ENCODE results near the gene SENP1.

SENP1 gene

DNA sequence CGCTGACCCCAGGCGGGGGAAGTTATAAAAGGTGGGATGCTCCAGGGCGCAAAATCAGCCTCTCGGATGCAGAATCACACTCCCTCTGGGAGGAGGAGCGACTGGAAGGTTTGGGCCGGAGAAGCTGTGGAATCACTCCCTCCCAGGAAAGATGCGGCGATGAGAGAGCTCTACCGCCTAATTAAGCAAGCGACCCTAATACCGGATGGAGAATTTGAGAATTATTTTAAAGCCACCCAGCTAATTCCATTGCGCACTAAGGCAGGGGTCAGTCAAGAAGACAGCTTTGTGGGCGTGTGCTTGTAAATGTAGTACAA lies 103.5 kb downstream of the SENP1 start:
- in situ Hi-C loops (cut with MboI; ENCODE audit: low sequenced_read_pairs), result no loop called here

DNA sequence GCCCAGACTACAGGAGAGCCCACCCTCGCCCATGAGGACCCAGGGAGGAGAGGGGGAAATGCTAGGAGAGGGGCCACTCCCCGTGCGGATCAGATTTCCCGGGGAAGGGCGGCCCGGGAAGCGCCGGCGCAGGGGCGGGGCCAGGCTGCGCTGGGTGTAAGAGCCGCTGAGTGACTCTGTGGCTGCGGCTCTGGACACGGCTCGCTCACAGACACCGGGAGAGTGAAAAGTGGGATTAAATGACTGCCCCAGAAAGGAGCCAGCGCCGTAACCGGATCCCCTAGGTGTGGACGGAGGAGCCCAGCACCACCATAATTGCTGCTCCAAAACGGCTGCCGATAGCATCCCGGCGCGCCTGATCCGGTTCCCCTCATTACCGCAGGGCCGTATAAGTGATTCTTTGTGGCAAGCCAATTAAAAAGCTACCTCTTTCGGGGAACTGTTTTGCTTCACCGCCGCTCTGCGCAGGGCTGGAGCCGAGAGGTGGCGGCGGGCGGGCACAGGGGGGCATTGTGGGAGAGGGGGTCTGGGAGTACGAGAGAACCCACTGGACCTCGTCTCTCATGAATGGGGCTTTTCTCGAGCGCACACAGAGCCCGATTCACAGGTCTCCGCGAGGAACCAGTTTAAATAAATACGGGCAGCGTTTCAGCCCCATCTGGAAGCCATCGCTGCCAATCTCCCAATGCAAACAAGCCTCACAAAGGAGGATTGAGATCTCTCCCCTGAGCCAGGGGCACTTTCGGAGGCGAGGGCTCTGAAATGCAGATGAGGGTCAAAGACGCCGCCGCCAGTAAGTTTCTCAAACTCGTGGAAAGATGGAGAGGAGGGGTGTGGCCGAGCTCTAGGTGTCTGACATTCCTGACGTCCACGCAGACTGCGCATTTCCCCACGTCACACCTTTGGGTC lies 104.1 kb downstream of the SENP1 start:
- in situ Hi-C loops (cut with MboI; ENCODE audit: low sequenced_read_pairs), result no loop called here

DNA sequence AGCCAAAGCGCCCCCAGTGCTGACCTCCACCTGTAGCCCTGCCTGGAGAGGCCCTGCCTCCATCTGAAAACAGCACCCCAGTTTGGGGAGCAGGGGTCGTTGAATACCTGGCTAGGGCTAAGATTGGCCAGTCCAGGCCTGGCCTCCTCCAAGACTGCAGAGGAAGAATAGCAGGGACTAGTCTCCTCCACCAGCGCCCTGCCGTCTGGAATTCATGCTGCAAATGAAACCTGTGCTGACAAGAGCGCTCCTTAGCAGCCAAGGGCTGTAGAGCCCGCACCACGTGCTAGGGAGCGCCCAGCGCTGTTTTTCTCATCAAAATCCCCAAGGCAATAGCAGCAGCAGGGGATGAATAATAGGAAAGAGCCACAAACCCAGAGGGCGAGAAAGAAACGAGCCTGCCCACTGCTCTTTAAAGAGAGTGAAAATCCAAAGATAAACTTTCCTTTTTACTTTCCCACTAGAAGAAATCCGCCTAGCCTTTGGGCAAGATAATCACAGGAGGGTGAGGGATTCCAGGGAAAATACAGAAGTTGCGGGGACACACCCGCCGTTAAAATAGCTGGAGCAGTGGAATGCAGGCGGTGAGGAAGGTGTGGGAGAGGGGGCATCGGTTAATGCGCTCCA lies 104.9 kb downstream of the SENP1 start:
- in situ Hi-C loops (cut with MboI; ENCODE audit: low sequenced_read_pairs), result no loop called here

DNA sequence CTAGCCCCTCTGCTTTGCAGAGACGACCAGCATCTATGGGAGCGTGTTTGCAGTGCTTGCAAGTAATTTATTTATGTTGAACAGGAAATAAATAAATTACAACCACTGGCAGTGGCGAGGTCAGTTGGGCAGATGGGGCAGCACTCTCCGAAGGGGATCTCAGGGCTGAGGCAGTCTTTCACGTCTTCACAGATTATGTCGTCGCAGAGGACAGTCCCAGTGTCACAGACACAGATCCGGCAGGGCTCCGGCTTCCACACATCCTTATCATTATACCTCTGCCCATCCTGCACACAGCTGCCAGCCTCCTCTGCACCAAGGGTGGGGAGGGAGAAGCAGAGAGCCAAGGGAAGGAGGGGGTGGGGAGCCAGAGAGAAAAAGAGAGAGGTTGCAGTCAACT lies 106.1 kb downstream of the SENP1 start:
- in situ Hi-C loops (cut with MboI; ENCODE audit: low sequenced_read_pairs), result no loop called here

DNA sequence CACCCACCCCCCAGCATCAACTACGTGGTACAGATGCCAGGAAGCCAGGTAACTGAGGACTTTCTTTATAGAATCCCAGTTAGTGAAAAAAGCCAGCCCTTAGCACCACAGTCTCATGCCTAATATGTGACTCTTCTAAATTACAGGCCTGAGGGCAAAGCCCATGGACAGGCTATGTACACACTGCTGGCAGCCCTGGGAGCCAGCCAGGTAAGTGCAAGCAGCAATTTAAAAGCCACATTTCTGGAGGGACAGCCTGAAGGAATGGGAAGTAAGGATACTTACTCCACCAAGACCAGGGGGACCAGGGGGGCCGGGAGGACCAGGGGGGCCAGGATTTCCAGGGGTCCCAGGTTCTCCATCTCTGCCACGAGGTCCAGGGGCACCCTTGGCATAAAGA lies 108.6 kb downstream of the SENP1 start:
- in situ Hi-C loops (cut with MboI; ENCODE audit: low sequenced_read_pairs), result no loop called here

DNA sequence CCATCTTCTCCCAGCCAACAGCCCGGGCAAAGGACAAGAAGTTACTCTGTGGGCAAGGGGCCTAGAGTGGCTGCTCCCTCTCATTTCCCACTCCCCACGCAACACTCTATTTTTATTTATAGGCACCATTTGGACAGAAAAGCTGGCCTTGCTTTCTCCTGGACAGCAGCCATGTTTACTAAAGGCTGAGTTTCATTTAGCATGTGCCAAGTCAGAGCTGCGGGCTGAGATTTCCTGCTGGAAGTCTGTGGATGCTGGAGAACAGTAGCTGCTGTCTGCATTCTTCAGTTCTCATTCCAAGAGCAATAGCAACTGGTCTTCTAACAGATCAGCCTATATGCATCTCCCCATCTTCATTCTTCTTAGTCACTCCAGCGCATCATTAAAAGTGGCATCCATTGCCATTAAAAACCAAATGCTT lies 109.9 kb downstream of the SENP1 start:
- in situ Hi-C loops (cut with MboI; ENCODE audit: low sequenced_read_pairs), result no loop called here

DNA sequence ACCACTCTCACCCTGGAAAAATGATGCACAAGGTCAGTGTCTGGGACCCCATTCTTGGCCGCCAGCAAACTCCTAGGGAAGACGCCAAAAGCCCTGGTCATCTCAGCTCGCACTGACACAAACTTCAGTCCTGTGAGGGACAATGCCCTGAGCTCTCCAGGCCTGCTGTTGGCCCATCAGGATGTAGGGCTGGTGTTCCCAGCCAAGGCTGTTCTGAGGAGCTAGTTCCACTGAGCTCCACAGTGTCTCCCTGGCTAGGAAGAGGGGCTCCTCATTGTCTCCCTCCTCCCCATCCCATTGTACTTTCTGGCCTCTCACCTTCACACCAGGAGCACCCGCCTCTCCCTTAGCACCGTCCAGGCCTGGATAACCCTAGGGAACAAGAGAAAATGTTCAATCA lies 112.4 kb downstream of the SENP1 start:
- in situ Hi-C loops (cut with MboI; ENCODE audit: low sequenced_read_pairs), result no loop called here
